Stomach (tissue), 4 donors: Measurements from ENCODE around the gene DIS3L2.

Experiments
- POLR2A ChIP-seq, 4 donors: fragments of 450-650 bp; IDR thresholded peaks; one replicate each; pipeline ENCODE4 v1.6.1; 2016; ENCODE audit warnings: antibody characterized with exemption in 4 of 4, control low read depth in 2 of 4, mild to moderate bottlenecking in 1 of 4, moderate library complexity in 1 of 4
- TF ChIP-seq, protein P1 (sequence below), 7 experiments: fragments of 450-650 bp in 4 of 7; fragments of 200-600 bp in 3 of 7; sonication (generic) in 3 of 7; IDR thresholded peaks; one replicate each; pipeline ENCODE4 v1.5.1; 2016 to 2019; ENCODE audit warnings: antibody characterized with exemption in 7 of 7, control low read depth in 2 of 7, mild to moderate bottlenecking in 1 of 7

DNA sequence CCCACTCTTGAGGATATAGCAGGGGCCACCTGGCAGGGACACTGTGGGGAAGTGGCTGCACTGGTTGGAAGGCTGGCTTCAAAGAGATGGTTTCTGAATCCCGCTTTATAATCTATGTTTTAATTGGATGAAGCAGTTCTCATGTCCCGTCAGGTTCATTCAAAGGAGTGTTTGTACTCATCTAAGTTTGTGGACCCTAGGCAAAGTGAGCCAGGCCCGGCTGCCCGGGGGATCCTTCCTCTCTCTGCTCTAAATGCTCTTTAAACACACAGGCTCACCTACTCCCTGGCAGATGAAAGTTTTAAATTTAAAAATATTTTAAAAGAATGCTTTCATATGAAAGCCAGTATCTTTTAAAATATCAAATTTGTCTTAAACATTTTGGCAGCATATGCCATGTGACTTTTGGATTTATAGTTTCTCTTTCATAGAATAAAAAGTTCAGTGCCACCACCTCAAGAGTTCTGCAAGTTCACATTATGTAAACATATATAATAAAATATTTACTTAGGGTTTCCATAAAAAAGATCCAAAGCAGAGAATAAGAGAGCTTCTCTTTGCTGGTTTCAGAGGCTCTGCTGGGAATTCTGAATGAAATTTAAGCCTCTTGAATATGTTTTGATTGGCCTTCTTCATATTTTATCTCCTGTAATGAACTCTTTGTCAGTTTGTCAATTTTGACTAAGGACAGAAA, 273.6 kb downstream of the DIS3L2 start:
- TF ChIP-seq, protein P1, sequence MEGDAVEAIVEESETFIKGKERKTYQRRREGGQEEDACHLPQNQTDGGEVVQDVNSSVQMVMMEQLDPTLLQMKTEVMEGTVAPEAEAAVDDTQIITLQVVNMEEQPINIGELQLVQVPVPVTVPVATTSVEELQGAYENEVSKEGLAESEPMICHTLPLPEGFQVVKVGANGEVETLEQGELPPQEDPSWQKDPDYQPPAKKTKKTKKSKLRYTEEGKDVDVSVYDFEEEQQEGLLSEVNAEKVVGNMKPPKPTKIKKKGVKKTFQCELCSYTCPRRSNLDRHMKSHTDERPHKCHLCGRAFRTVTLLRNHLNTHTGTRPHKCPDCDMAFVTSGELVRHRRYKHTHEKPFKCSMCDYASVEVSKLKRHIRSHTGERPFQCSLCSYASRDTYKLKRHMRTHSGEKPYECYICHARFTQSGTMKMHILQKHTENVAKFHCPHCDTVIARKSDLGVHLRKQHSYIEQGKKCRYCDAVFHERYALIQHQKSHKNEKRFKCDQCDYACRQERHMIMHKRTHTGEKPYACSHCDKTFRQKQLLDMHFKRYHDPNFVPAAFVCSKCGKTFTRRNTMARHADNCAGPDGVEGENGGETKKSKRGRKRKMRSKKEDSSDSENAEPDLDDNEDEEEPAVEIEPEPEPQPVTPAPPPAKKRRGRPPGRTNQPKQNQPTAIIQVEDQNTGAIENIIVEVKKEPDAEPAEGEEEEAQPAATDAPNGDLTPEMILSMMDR (IDR thresholded peaks at IDR 0.05), result no peak
- TF ChIP-seq POLR2A (IDR thresholded peaks at IDR 0.05), result no peak
